Panc1 (cell line): ENCODE results near the gene HS1BP3. TPM values are rescaled to one million over a fixed set of nuclear protein-coding genes. Genes with fewer than 3 reads are reported as not detected.

Experiments
- ATAC-seq: fragments of 200-7000 bp; cut with Tn5 transposase; 2 replicates; pipeline ENCODE4 v1.9.1; 2020; ENCODE audit warnings: mild to moderate bottlenecking, moderate library complexity
- BruUV-seq: library from RNA; stranded (reverse); fragments of 400-500 nt; replicated peaks from 2 replicates; lab custom pipeline; 2021; lab: Mats Ljungman, UMichigan
- CTCF ChIA-PET: fragments of 300-600 bp; sonication (Branson Sonifier 250); formaldehyde crosslinking; loops from one replicate; lab custom pipeline; 2022; ENCODE audit warnings: antibody characterized with exemption; lab: Charles Lee
- POLR2A ChIA-PET: fragments of 300-600 bp; sonication (Branson Sonifier 250); formaldehyde crosslinking; loops from one replicate; lab custom pipeline; 2022; ENCODE audit warnings: antibody characterized with exemption; lab: Charles Lee
- DNase-seq: peaks from one replicate; pipeline ENCODE4 v3.0.0-alpha.2; 2010; ENCODE audit warnings: low read depth, low spot score
- H3K27ac ChIP-seq: 2 replicates; pipeline ENCODE4 v1.5.1; 2011; ENCODE audit warnings: mild to moderate bottlenecking, low read length, inconsistent platforms
- H3K27me3 ChIP-seq: fragments of 200-500 bp; sonication (Bioruptor generic); 2 replicates; pipeline ENCODE4 v1.6.0; 2014; ENCODE audit warnings: low read length, inconsistent platforms; ENCODE audit not compliant: control insufficient read depth, insufficient read depth
- H3K36me3 ChIP-seq: fragments of 200-500 bp; sonication (Bioruptor generic); 2 replicates; pipeline ENCODE4 v1.5.1; 2014; ENCODE audit warnings: inconsistent platforms, mild to moderate bottlenecking, low read length, moderate library complexity; ENCODE audit not compliant: control insufficient read depth, insufficient read depth
- H3K4me1 ChIP-seq: 2 replicates; pipeline ENCODE4 v1.5.1; 2011; ENCODE audit warnings: inconsistent platforms, mild to moderate bottlenecking, low read length, moderate library complexity; ENCODE audit not compliant: control insufficient read depth, insufficient read depth
- H3K4me3 ChIP-seq, 2 experiments: 2 replicates each; pipeline ENCODE4 v1.5.1; 2011 to 2012; ENCODE audit warnings: low read depth in 2 of 2, low read length in 2 of 2, mild to moderate bottlenecking in 2 of 2, inconsistent platforms in 1 of 2, moderate library complexity in 1 of 2
- H3K9me3 ChIP-seq: fragments of 200-500 bp; sonication (Bioruptor generic); 2 replicates; pipeline ENCODE4 v1.5.1; 2014; ENCODE audit warnings: low read depth, mild to moderate bottlenecking, inconsistent platforms, low read length, moderate library complexity; ENCODE audit not compliant: control insufficient read depth, insufficient read depth
- CTCF ChIP-seq: fragments of 450-650 bp; IDR thresholded peaks from 2 replicates; pipeline ENCODE4 v1.5.1; 2017; ENCODE audit warnings: mild to moderate bottlenecking
- POLR2AphosphoS5 ChIP-seq: IDR thresholded peaks from 2 replicates; pipeline ENCODE4 v1.6.1; 2012; ENCODE audit warnings: mild to moderate bottlenecking, low read depth, low read length, moderate library complexity
- SIN3A ChIP-seq: IDR thresholded peaks from 2 replicates; pipeline ENCODE4 v1.6.1; 2012; ENCODE audit warnings: low read depth, mild to moderate bottlenecking, low read length, moderate library complexity, borderline replicate concordance; ENCODE audit not compliant: insufficient read depth
- TCF7L2 ChIP-seq: IDR thresholded peaks from 2 replicates; pipeline ENCODE4 v1.6.1; 2011; ENCODE audit warnings: mild to moderate bottlenecking, low read depth, low read length, inconsistent platforms
- in situ Hi-C: cut with HindIII; loops from 2 replicates; pipeline ENCODE4 v1.10.0; 2016; ENCODE audit warnings: low sequenced_read_pairs, low pct_unique_long_range_greater_than_20kb
- intact Hi-C: fragments of 100-400 bp; cut with micrococcal nuclease; formaldehyde crosslinking; loops from one replicate; pipeline ENCODE4 v1.10.0; 2022; ENCODE audit not compliant: unreplicated experiment
- total RNA-seq: library from RNA; stranded (reverse); gene quantifications from one replicate; pipeline ENCODE4 v1.2.1, GENCODE V29; 2021; ENCODE audit not compliant: unreplicated experiment
- TF ChIP-seq, protein P1 (sequence below), 2 experiments: IDR thresholded peaks; 2 replicates each; pipeline ENCODE4 v1.6.1; 2011 to 2012; ENCODE audit warnings: low read depth in 2 of 2, control low read depth in 1 of 2, low read length in 1 of 2, mild to moderate bottlenecking in 1 of 2, moderate library complexity in 1 of 2; ENCODE audit not compliant: insufficient read depth in 1 of 2

Gene HS1BP3
- total RNA-seq, 1 experiment from 2014 or later, result 46.1 TPM

DNA sequence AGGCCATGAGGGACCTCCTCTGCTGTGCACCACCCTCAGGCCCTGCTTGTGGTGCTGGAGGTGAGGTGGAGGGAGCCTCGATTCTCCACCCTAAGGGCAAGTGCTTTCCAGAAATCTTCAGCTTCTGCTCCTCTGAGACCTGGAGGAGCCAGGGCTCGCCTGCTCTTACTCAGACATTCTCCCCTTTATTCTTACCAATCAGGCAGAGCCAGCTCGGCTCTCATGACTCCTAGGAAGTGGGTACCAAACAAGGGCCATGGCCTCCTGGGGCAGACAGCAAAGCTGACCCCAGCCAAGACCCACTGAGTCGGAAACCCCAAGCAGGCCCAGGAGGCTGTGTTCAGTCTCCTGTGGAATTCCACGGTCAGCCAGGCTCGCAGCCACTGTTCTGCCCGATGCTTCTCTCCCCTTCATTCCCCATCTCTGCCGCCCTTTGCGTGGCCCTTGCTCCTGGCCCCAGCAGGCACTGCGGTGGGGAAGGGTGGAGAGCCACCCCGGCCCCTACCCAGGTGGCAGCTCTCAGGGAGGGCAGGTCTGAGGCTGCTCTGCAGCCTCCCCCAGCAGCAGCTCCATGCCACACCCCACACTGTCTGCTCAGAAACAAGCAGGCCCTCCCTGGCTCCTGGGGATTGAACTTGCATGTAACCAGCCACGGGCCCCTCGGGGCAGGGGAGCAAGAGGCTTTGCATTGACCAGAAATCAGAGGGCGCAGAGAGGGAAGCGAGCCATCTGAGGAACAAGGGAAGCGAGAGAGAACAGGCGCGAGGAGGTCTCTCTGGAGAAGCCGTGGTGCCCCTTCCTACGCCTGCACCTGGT lies 24.0 kb downstream of the HS1BP3 start:
- in situ Hi-C loops (loop anchor here (25.0 kb wide), 1 partner anchor 190 kb away; the partner anchor contains the start of gene RHOB), intact Hi-C loops (no loop called here)
- CTCF ChIA-PET, result interaction anchor here (0.6 kb wide), 1 partner anchor 183 kb away, joined by 3 read pairs; no protein-coding TSS in a partner anchor

DNA sequence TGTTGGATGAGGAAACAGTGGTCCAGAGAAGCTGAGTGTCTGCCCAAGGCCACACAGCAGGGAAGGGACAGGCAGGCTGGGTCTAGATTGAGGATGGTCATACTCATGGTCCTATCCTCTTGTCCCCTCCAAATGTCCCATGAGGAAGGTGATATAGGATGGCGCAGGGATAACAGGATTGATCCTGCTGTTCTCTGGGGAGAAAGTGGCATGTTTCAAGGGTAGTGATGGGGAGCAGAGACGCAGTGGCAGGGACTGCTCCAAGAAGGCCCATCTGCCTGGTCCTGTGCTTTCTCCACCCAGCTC lies 24.6 kb downstream of the HS1BP3 start:
- TF ChIP-seq TCF7L2 (no peak), POLR2AphosphoS5 (no peak), SIN3A (no peak), CTCF (no peak)
- TF ChIP-seq, protein P1, sequence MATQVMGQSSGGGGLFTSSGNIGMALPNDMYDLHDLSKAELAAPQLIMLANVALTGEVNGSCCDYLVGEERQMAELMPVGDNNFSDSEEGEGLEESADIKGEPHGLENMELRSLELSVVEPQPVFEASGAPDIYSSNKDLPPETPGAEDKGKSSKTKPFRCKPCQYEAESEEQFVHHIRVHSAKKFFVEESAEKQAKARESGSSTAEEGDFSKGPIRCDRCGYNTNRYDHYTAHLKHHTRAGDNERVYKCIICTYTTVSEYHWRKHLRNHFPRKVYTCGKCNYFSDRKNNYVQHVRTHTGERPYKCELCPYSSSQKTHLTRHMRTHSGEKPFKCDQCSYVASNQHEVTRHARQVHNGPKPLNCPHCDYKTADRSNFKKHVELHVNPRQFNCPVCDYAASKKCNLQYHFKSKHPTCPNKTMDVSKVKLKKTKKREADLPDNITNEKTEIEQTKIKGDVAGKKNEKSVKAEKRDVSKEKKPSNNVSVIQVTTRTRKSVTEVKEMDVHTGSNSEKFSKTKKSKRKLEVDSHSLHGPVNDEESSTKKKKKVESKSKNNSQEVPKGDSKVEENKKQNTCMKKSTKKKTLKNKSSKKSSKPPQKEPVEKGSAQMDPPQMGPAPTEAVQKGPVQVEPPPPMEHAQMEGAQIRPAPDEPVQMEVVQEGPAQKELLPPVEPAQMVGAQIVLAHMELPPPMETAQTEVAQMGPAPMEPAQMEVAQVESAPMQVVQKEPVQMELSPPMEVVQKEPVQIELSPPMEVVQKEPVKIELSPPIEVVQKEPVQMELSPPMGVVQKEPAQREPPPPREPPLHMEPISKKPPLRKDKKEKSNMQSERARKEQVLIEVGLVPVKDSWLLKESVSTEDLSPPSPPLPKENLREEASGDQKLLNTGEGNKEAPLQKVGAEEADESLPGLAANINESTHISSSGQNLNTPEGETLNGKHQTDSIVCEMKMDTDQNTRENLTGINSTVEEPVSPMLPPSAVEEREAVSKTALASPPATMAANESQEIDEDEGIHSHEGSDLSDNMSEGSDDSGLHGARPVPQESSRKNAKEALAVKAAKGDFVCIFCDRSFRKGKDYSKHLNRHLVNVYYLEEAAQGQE (IDR thresholded peaks at IDR 0.05; ENCODE audit: insufficient read depth in 1 of 2, low read depth in 2 of 2, low read length in 1 of 2), result no peak
- no TSS peak for BruUV-seq
- Histone ChIP-seq H3K9me3 (no peaks in the 10 kb centered on the region), H3K27ac (no peak overlapping the region), H3K36me3 (no peaks in the 10 kb centered on the region; the same call in none of the 2 replicates), H3K4me3 (no peak overlapping the region), H3K4me1 (no peaks in the 10 kb centered on the region), H3K27me3 (no peaks in the 10 kb centered on the region)
- no peak for DNase-seq
- ChIA-PET CTCF (interaction anchor here (0.6 kb wide), 1 partner anchor 182 kb away, joined by 3 read pairs; no protein-coding TSS in a partner anchor), POLR2A (no interaction called here)
- intact Hi-C loops, result no loop called here
- in situ Hi-C loops, result loop anchor here (25.0 kb wide), 1 partner anchor 189 kb away; the partner anchor contains the start of gene RHOB
- ATAC-seq, result no peak

More for the DNA sequence above, 24.0 kb downstream of the HS1BP3 start:
- ATAC-seq, result no peak
- H3K4me1 ChIP-seq, result no peaks in the 10 kb centered on the region
- no peak overlapping the region for H3K4me3 ChIP-seq
- TF ChIP-seq CTCF (no peak), SIN3A (no peak), POLR2AphosphoS5 (no peak), TCF7L2 (no peak)
- TF ChIP-seq, protein P1 (IDR thresholded peaks at IDR 0.05; ENCODE audit: insufficient read depth in 1 of 2, low read depth in 2 of 2, low read length in 1 of 2), result no peak
- H3K27ac ChIP-seq, result no peak overlapping the region
- POLR2A ChIA-PET, result no interaction called here
- DNase-seq, result no peak
- H3K27me3 ChIP-seq, result no peaks in the 10 kb centered on the region
- H3K36me3 ChIP-seq, result no peaks in the 10 kb centered on the region; the same call in none of the 2 replicates
- BruUV-seq, result no TSS peak
- no peaks in the 10 kb centered on the region for H3K9me3 ChIP-seq
